MM.1S (cell line): ENCODE measurements around the gene INPP4A.

ENCODE experiments used
- DNase-seq: peaks from one replicate; pipeline ENCODE4 v3.0.0-alpha.2; 2015
- H2AFZ ChIP-seq: fragments of 300-600 bp; sonication (generic); 2 replicates; pipeline ENCODE4 v1.6.0; 2016; ENCODE audit warnings: antibody characterized with exemption, low read length
- H3F3A ChIP-seq: fragments of 300-600 bp; sonication (generic); 2 replicates; pipeline ENCODE4 v1.6.1; 2016; ENCODE audit warnings: mild to moderate bottlenecking, antibody characterized with exemption, low read length, moderate library complexity, mixed read lengths; ENCODE audit not compliant: insufficient read depth
- H3K27ac ChIP-seq: fragments of 300-600 bp; sonication (generic); 2 replicates; pipeline ENCODE4 v1.5.1; 2016; ENCODE audit warnings: mild to moderate bottlenecking, low read length
- H3K27me3 ChIP-seq: fragments of 300-600 bp; sonication (generic); replicated peaks from 2 replicates; pipeline ENCODE4 v1.6.0; 2016; ENCODE audit warnings: low read length; ENCODE audit not compliant: insufficient read depth
- H3K36me3 ChIP-seq: fragments of 300-600 bp; sonication (generic); replicated peaks from 2 replicates; pipeline ENCODE4 v1.6.1; 2016; ENCODE audit warnings: mild to moderate bottlenecking, low read length, mixed read lengths; ENCODE audit not compliant: insufficient read depth
- H3K4me1 ChIP-seq: fragments of 300-600 bp; sonication (generic); 2 replicates; pipeline ENCODE4 v1.6.1; 2016; ENCODE audit warnings: low read length, mixed read lengths
- H3K4me2 ChIP-seq: fragments of 300-600 bp; sonication (generic); 2 replicates; pipeline ENCODE4 v1.6.0; 2016; ENCODE audit warnings: low read depth, low read length
- H3K4me3 ChIP-seq: fragments of 300-600 bp; sonication (generic); 2 replicates; pipeline ENCODE4 v1.5.1; 2016; ENCODE audit warnings: low read length, mixed read lengths
- H3K79me2 ChIP-seq: fragments of 300-600 bp; sonication (generic); 2 replicates; pipeline ENCODE4 v1.6.1; 2016; ENCODE audit warnings: mixed run types, low read length, mixed read lengths
- H3K9ac ChIP-seq: fragments of 300-600 bp; sonication (generic); 2 replicates; pipeline ENCODE4 v1.6.1; 2016; ENCODE audit warnings: low read length, mixed read lengths
- H3K9me2 ChIP-seq: fragments of 300-600 bp; sonication (generic); replicated peaks from 2 replicates; pipeline ENCODE4 v1.6.1; 2016; ENCODE audit warnings: mild to moderate bottlenecking, low read length, mixed read lengths; ENCODE audit not compliant: insufficient read depth
- H3K9me3 ChIP-seq: fragments of 300-600 bp; sonication (generic); replicated peaks from 2 replicates; pipeline ENCODE4 v1.6.1; 2016; ENCODE audit warnings: mild to moderate bottlenecking, low read length, mixed read lengths; ENCODE audit not compliant: insufficient read depth
- H4K20me1 ChIP-seq: fragments of 300-600 bp; sonication (generic); 2 replicates; pipeline ENCODE4 v1.6.1; 2016; ENCODE audit warnings: mild to moderate bottlenecking, low read length, moderate library complexity, mixed read lengths; ENCODE audit not compliant: insufficient read depth
- CTCF ChIP-seq: fragments of 300-600 bp; sonication (generic); IDR thresholded peaks from 2 replicates; pipeline ENCODE4 v1.5.1; 2016; ENCODE audit warnings: antibody characterized with exemption, low read length, mixed read lengths
- EZH2 ChIP-seq: fragments of 300-600 bp; sonication (generic); optimal IDR thresholded peaks from 2 replicates; pipeline ENCODE3; 2017; ENCODE audit warnings: low read depth, mild to moderate bottlenecking, antibody characterized with exemption, low read length, mixed read lengths
- EZH2phosphoT487 ChIP-seq: fragments of 300-600 bp; sonication (generic); IDR thresholded peaks from 2 replicates; pipeline ENCODE4 v1.6.1; 2018; ENCODE audit warnings: antibody characterized with exemption, low read length

INPP4A gene

GRCh38 chr2:98444436-98445176 is at the start of gene INPP4A:
Gene INPP4A, plus strand, starts transcription at chr2:98444858. Its CDS starts 75,191 bp downstream, at chr2:98520049.
- H3F3A ChIP-seq = peaks cover 44% of the 10 kb centered on the region
- H4K20me1 ChIP-seq = no peaks in the 10 kb centered on the region
- H3K9me2 ChIP-seq = no peaks in the 10 kb centered on the region
- H3K79me2 ChIP-seq = peaks cover 53% of the 10 kb centered on the region
- H3K27me3 ChIP-seq = no peaks in the 10 kb centered on the region
- no peaks in the 10 kb centered on the region for H3K36me3 ChIP-seq
- H3K4me2 ChIP-seq = peak within 1 kb of the TSS; percentile 92
- peaks cover 15% of the 10 kb centered on the region for H3K4me1 ChIP-seq
- peak within 1 kb of the TSS; percentile 96 for H3K9ac ChIP-seq
- H2AFZ ChIP-seq = peak within 1 kb of the TSS; percentile 95
- DNase-seq = peak; percentile 85
- H3K4me3 ChIP-seq = peak within 1 kb of the TSS; percentile 87
- no peaks in the 10 kb centered on the region for H3K9me3 ChIP-seq
- no peak for TF ChIP-seq CTCF
- no peak for TF ChIP-seq EZH2phosphoT487
- no peak for TF ChIP-seq EZH2
- peak within 1 kb of the TSS; percentile 99 for H3K27ac ChIP-seq

GRCh38 chr2:98395977-98396376 is 48.7 kb upstream of the INPP4A start:
- no peaks in the 10 kb centered on the region for H3K79me2 ChIP-seq
- H3K9me2 ChIP-seq = no peaks in the 10 kb centered on the region

GRCh38 chr2:98396745-98397355 is 47.8 kb upstream of the INPP4A start:
- H3K36me3 ChIP-seq = no peaks in the 10 kb centered on the region
- no peak overlapping the region for H3K4me3 ChIP-seq
- no peak for DNase-seq
- H3K4me2 ChIP-seq = no peak overlapping the region
- no peaks in the 10 kb centered on the region for H3K4me1 ChIP-seq
- H3K9ac ChIP-seq = no peak overlapping the region
- no peaks in the 10 kb centered on the region for H3K9me3 ChIP-seq
- H2AFZ ChIP-seq = no peak overlapping the region
- no peak overlapping the region for H3K27ac ChIP-seq
- H4K20me1 ChIP-seq = no peaks in the 10 kb centered on the region
- no peaks in the 10 kb centered on the region for H3K9me2 ChIP-seq
- TF ChIP-seq EZH2 = no peak
- no peak for TF ChIP-seq EZH2phosphoT487
- TF ChIP-seq CTCF = no peak
- H3K79me2 ChIP-seq = no peaks in the 10 kb centered on the region
- H3K27me3 ChIP-seq = no peaks in the 10 kb centered on the region
- H3F3A ChIP-seq = no peaks in the 10 kb centered on the region

More at GRCh38 chr2:98395977-98396376, 48.7 kb upstream of the INPP4A start:
- no peak overlapping the region for H3K4me2 ChIP-seq
- DNase-seq = no peak
- no peaks in the 10 kb centered on the region for H4K20me1 ChIP-seq
- H3K9ac ChIP-seq = no peak overlapping the region
- TF ChIP-seq EZH2 (no peak), CTCF (no peak), EZH2phosphoT487 (no peak)
- H3K4me3 ChIP-seq = no peak overlapping the region
- H3F3A ChIP-seq = no peaks in the 10 kb centered on the region
- no peak overlapping the region for H2AFZ ChIP-seq
- no peaks in the 10 kb centered on the region for H3K36me3 ChIP-seq
- no peaks in the 10 kb centered on the region for H3K27me3 ChIP-seq
- H3K4me1 ChIP-seq = no peaks in the 10 kb centered on the region
- H3K27ac ChIP-seq = no peak overlapping the region
- no peaks in the 10 kb centered on the region for H3K9me3 ChIP-seq
